Stimulated activated CD8-positive, alpha-beta memory T cell treated with anti-CD3 and anti-CD28 coated beads, Interleukin-15, amount 100 ng/mL, for 48 hours (primary cell): ENCODE data around the gene MUC15.
"Not testable (repeated sequence)": the region's sequence is repeated elsewhere in the genome, so short reads cannot be mapped to it uniquely, and the experiment has no call there.

ENCODE experiments used
- DNase-seq, 2 donors: peaks; one replicate each; pipeline ENCODE4 v3.0.0-alpha.2; 2020; ENCODE audit warnings: low read depth in 2 of 2

The MUC15 gene

GRCh38 chr11:26571861-26572654, at the start of gene MUC15:
MUC15 (minus strand) TSS chr11:26572263; CDS start chr11:26567094, 5,169 bp downstream.
- no peak for DNase-seq

- no peak for DNase-seq
Observed at GRCh38 chr11:26621132-26621531, 49.1 kb upstream of the MUC15 start.

- no peak for DNase-seq
Observed at GRCh38 chr11:26620282-26621045, 48.4 kb upstream of the MUC15 start.

- DNase-seq, result no peak
Observed at GRCh38 chr11:26618441-26618840, 46.4 kb upstream of the MUC15 start.

- no peak for DNase-seq
Observed at GRCh38 chr11:26613759-26614158, 41.7 kb upstream of the MUC15 start.

- no peak for DNase-seq
Observed at GRCh38 chr11:26608507-26609146, 36.6 kb upstream of the MUC15 start.

- DNase-seq, result no peak
Observed at GRCh38 chr11:26607725-26608506, 35.9 kb upstream of the MUC15 start.

- no peak for DNase-seq
Observed at GRCh38 chr11:26599876-26600434, 27.9 kb upstream of the MUC15 start.

- DNase-seq, result no peak
Observed at GRCh38 chr11:26599425-26599824, 27.4 kb upstream of the MUC15 start.

GRCh38 chr11:26597899-26598298, 25.8 kb upstream of the MUC15 start:
- DNase-seq, result no peak

GRCh38 chr11:26597049-26597689, 25.1 kb upstream of the MUC15 start:
- DNase-seq, result not testable (repeated sequence)

GRCh38 chr11:26595207-26595865, 23.3 kb upstream of the MUC15 start:
- DNase-seq, result not testable (repeated sequence)

GRCh38 chr11:26593691-26594090, 21.6 kb upstream of the MUC15 start:
- DNase-seq, result no peak

GRCh38 chr11:26587073-26587472, 15.0 kb upstream of the MUC15 start:
- DNase-seq, result no peak

- DNase-seq, result no peak
Observed at GRCh38 chr11:26584818-26585217, 12.8 kb upstream of the MUC15 start.

GRCh38 chr11:26583550-26583949, 11.5 kb upstream of the MUC15 start:
- no peak for DNase-seq

- DNase-seq, result no peak
Observed at GRCh38 chr11:26580929-26581328, 8.9 kb upstream of the MUC15 start.

GRCh38 chr11:26579683-26580082, 7.6 kb upstream of the MUC15 start:
- no peak for DNase-seq

GRCh38 chr11:26578998-26579661, 7.1 kb upstream of the MUC15 start:
- no peak for DNase-seq

- DNase-seq, result no peak
Observed at GRCh38 chr11:26575946-26576345, 3.9 kb upstream of the MUC15 start.
